ENCODE data around the gene ARHGEF16. TPM values are rescaled to one million over a fixed set of nuclear protein-coding genes. Genes with fewer than 3 reads are reported as not detected.
A peak's percentile ranks its signal among the peaks of the same experiment; 100 is the strongest.

ARHGEF16 gene
- total and polyA plus RNA-seq, 7 donors, result 0.41 to 51.8 (median 2.2) TPM

DNA sequence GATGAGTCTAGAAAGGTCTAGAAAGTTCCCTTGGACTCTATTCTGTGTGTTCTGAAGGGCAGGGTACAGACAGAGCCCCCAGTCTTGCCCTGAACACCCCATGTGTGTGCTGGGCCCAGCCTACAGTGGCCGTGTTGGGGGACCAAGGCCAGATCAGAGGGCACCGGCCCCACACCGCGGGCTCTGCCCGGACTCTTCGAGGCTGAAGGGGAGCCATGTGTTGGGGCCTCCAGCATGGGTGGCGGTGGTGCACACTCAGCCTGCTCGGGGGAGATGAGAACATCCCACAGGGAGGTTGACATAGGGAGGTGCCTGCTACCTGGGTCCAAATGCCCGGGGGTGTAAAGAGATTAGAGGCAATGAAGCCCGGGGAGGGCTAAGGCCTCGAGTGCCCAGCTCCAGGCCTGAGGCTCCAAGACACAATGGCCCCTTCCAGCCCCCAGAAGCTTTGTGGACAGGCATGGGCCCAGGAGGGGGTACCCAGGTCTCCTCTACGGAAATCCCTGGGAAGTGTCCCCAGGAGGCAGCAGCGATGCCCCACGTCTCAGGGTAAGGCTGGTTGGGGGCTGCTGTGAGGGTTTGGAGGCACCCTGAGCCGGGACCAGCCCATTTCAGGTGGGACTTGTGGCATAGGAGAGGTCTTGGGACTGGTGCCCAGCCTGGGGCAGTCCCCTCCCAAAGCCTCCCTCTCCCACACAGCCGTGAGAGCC is 12.1 kb downstream of the ARHGEF16 start:
- H3K9me3 ChIP-seq, result no peaks in the 10 kb centered on the region
- peaks cover 0 to 29% (median 0%) of the 10 kb centered on the region in 3 donors for H3K27me3 ChIP-seq
- no peaks in the 10 kb centered on the region for H3K36me3 ChIP-seq
- H3K4me1 ChIP-seq, result peaks cover 0 to 4% (median 2%) of the 10 kb centered on the region in 4 donors
- TF ChIP-seq, protein P1, sequence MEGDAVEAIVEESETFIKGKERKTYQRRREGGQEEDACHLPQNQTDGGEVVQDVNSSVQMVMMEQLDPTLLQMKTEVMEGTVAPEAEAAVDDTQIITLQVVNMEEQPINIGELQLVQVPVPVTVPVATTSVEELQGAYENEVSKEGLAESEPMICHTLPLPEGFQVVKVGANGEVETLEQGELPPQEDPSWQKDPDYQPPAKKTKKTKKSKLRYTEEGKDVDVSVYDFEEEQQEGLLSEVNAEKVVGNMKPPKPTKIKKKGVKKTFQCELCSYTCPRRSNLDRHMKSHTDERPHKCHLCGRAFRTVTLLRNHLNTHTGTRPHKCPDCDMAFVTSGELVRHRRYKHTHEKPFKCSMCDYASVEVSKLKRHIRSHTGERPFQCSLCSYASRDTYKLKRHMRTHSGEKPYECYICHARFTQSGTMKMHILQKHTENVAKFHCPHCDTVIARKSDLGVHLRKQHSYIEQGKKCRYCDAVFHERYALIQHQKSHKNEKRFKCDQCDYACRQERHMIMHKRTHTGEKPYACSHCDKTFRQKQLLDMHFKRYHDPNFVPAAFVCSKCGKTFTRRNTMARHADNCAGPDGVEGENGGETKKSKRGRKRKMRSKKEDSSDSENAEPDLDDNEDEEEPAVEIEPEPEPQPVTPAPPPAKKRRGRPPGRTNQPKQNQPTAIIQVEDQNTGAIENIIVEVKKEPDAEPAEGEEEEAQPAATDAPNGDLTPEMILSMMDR (IDR thresholded peaks at IDR 0.05), result no peak
- TF ChIP-seq POLR2AphosphoS5 (IDR thresholded peaks at IDR 0.05) (no peak), EP300 (IDR thresholded peaks at IDR 0.05) (no peak), POLR2A (IDR thresholded peaks at IDR 0.05) (no peak)
- no peak overlapping the region for H3K4me3 ChIP-seq
- no peak overlapping the region for H3K27ac ChIP-seq
- WGBS, 2 donors, result 88 to 92% methylated on average over 16 of the region's 16 CpGs
- DNase-seq, result peak; percentile 57
- intact Hi-C loops (cut with DNase I), result no loop called here

DNA sequence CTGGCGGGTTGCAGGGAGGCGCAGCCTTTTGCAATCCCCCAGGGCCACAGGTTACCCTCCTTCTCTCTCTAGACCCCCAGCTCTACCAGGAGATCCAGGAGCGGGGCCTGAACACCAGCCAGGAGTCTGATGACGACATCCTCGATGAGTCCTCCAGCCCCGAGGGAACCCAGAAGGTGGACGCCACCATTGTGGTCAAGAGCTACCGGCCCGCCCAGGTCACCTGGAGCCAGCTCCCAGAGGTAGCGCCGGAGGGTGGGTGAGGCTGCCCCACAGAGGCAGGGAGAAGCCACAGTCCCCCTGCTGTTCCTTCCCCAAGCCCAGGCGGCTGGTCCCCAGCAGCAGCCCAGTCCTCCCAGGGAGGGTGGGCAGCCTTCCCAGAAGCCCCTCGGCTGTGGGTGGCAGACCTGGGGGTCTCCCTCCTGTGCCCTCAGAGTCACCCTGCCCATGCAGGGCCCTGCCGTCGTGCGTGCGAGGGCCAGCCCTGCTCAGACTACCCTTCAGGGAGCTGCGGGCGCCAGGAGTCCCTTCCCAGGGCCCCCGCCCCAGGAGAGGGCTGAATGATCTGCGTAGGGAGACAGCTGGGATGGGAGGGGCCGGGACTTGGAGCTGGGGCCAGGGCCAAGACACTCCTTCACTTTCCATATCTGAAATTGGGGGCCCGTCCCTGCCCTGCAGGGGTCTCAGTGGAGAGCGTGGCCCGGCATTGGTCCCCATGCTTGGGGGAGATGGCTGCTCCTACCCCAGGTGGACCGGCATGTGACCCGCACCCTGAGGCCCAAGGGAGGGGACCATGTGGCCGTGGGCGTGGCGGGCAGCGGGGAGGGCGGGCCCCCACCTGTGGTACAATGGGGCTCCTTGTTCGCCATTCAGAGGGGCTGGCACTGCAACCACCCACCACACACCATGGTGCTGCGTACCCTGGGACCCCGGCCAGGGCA is 12.9 kb downstream of the ARHGEF16 start:
- H3K27ac ChIP-seq, result no peak overlapping the region
- intact Hi-C loops (cut with DNase I), result no loop called here
- 85 to 86% methylated on average over 35 of the region's 35 CpGs for WGBS, 2 donors
- peaks cover 0 to 31% (median 0%) of the 10 kb centered on the region in 3 donors for H3K27me3 ChIP-seq
- no peaks in the 10 kb centered on the region for H3K9me3 ChIP-seq
- no peak overlapping the region for H3K4me3 ChIP-seq
- H3K36me3 ChIP-seq, result no peaks in the 10 kb centered on the region
- H3K4me1 ChIP-seq, result peaks cover 0 to 9% (median 3%) of the 10 kb centered on the region in 4 donors
- TF ChIP-seq, protein P1 (IDR thresholded peaks at IDR 0.05), result no peak
- TF ChIP-seq POLR2A (IDR thresholded peaks at IDR 0.05) (no peak), POLR2AphosphoS5 (IDR thresholded peaks at IDR 0.05) (no peak), EP300 (IDR thresholded peaks at IDR 0.05) (no peak)
- peak; percentile 56 for DNase-seq

DNA sequence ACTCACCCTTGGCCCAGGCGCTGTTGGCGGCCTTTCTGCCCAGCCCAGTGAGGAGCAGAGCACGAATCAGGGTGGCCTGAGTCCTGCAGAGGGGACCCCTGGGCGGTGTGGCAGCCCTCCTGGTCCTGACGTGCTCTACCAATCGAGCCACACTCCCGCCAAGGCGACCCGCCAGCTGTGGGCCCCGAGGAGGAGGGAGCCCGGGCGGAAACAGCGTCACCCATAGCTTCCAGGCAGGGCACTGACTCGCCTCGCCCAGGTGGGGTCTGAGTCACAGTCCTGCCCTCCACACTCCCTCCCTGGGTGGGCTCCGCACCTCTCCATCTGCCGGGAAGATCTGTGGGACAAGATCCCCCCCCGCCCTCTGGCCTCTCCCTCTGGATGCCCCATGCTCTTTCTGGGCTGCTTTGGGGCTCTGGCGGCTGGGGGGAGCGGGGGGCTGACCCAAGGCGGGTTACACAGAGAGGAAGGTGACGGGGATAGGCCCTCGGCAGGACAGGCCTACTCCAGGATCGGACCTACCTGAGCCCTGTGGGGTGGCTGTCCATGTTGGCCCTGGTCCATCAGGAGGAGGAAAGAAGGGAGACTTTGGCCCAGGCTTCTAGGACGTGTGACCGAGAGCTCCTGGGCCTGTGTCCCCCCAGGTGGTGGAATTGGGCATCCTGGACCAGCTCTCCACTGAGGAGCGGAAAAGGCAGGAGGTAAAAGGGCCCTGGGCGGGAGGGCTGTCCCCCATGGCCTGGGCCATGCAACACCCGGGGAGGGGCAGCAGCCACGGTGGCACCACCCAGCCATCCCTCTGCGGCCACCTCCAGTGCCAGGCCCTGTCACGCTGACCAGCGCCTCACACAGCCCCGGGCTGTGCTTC is 14.0 kb downstream of the ARHGEF16 start:
- Histone ChIP-seq H3K36me3 (no peaks in the 10 kb centered on the region), H3K9me3 (no peaks in the 10 kb centered on the region), H3K27me3 (peaks cover 0 to 31% (median 0%) of the 10 kb centered on the region in 3 donors), H3K27ac (no peak overlapping the region), H3K4me3 (no peak overlapping the region), H3K4me1 (peaks cover 0 to 9% (median 3%) of the 10 kb centered on the region in 4 donors)
- DNase-seq, result peak; percentile 66
- intact Hi-C loops (cut with DNase I), result no loop called here
- TF ChIP-seq POLR2AphosphoS5 (IDR thresholded peaks at IDR 0.05), result no peak
- no peak for TF ChIP-seq EP300 (IDR thresholded peaks at IDR 0.05)
- TF ChIP-seq, protein P1 (IDR thresholded peaks at IDR 0.05), result no peak
- TF ChIP-seq POLR2A (IDR thresholded peaks at IDR 0.05), result no peak
- 85 to 88% methylated on average over 34 of the region's 34 CpGs for WGBS, 2 donors

DNA sequence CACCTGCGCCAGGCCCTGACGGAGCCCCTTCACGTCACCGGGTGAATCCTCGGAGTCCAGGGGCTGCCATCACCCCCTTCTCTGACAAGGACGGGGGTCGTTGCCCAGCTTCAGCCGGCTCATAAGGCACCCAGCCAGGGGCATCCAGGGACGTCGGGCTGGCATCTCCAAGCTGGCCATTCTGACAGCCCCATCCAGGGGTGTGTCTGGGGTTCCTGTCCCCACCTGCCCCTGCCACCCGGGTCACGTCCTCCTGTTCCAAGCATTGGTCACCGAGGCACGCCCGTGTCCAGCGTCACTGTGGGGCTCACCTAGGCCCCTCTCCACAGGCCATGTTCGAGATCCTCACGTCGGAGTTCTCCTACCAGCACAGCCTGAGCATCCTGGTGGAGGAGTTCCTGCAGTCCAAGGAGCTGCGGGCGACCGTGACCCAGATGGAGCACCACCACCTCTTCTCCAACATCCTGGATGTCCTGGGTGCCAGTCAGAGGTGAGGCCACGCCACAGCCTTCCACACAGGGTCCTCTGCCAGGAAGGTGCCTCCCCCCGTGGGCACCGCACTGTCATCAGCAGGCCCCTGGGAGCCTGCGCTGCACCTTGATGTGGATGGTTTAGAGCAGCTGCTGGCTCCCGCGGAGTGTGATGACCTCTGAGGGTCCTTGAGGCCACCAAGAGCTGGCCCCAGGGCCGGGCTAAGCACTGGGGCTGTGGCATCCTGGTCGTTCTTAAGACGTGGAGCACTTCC is 14.8 kb downstream of the ARHGEF16 start:
- WGBS, 2 donors, result 94% methylated on average over 31 of the region's 31 CpGs
- Histone ChIP-seq H3K4me3 (no peak overlapping the region), H3K4me1 (peaks cover 0 to 9% (median 3%) of the 10 kb centered on the region in 4 donors), H3K9me3 (no peaks in the 10 kb centered on the region), H3K36me3 (no peaks in the 10 kb centered on the region), H3K27ac (no peak overlapping the region), H3K27me3 (peaks cover 0 to 32% (median 0%) of the 10 kb centered on the region in 3 donors)
- intact Hi-C loops (cut with DNase I), result no loop called here
- DNase-seq, result peak; percentile 64
- TF ChIP-seq, protein P1 (IDR thresholded peaks at IDR 0.05), result no peak
- TF ChIP-seq POLR2AphosphoS5 (IDR thresholded peaks at IDR 0.05), result no peak
- TF ChIP-seq EP300 (IDR thresholded peaks at IDR 0.05), result no peak
- no peak for TF ChIP-seq POLR2A (IDR thresholded peaks at IDR 0.05)
